PC-3 (cell line): ENCODE measurements around the gene SAFB2. TPM values are rescaled to one million over a fixed set of nuclear protein-coding genes. Genes with fewer than 3 reads are reported as not detected.

Experiments
- ATAC-seq: fragments of 200-7000 bp; cut with Tn5 transposase; 2 replicates; pipeline ENCODE4 v1.9.1; 2020; ENCODE audit warnings: mild to moderate bottlenecking, moderate library complexity
- BruUV-seq: library from RNA; stranded (reverse); fragments of 400-500 nt; replicated peaks from 2 replicates; lab custom pipeline; 2021; lab: Mats Ljungman, UMichigan
- CTCF ChIA-PET: fragments of 300-600 bp; sonication (Branson Sonifier 250); formaldehyde crosslinking; loops from one replicate; lab custom pipeline; 2022; ENCODE audit warnings: antibody characterized with exemption; lab: Charles Lee
- POLR2A ChIA-PET: fragments of 300-600 bp; sonication (Branson Sonifier 250); formaldehyde crosslinking; loops from one replicate; lab custom pipeline; 2022; ENCODE audit warnings: antibody characterized with exemption; ENCODE audit not compliant: unreplicated experiment; lab: Charles Lee
- DNase-seq: peaks from one replicate; pipeline ENCODE4 v3.0.0-alpha.2; 2015
- H2AFZ ChIP-seq: fragments of 300-600 bp; sonication (generic); 2 replicates; pipeline ENCODE4 v1.6.0; 2016; ENCODE audit warnings: antibody characterized with exemption, low read length
- H3F3A ChIP-seq: fragments of 300-600 bp; sonication (generic); one replicate; pipeline ENCODE4 v1.6.0; 2017; ENCODE audit warnings: antibody characterized with exemption, low read length, control low read depth, mild to moderate bottlenecking; ENCODE audit not compliant: unreplicated experiment
- H3K27ac ChIP-seq: fragments of 300-600 bp; sonication (generic); 2 replicates; pipeline ENCODE4 v1.5.1; 2016; ENCODE audit warnings: mild to moderate bottlenecking, low read length
- H3K27me3 ChIP-seq: fragments of 300-600 bp; sonication (generic); 2 replicates; pipeline ENCODE4 v1.6.1; 2016; ENCODE audit warnings: low read length, mixed read lengths
- H3K36me3 ChIP-seq: fragments of 300-600 bp; sonication (generic); 2 replicates; pipeline ENCODE4 v1.6.1; 2016; ENCODE audit warnings: low read depth, mixed run types, low read length, mixed read lengths
- H3K4me1 ChIP-seq: fragments of 300-600 bp; sonication (generic); 2 replicates; pipeline ENCODE4 v1.5.1; 2016; ENCODE audit warnings: low read length; ENCODE audit not compliant: insufficient read depth
- H3K4me2 ChIP-seq: fragments of 300-600 bp; sonication (generic); 2 replicates; pipeline ENCODE4 v1.6.0; 2016; ENCODE audit warnings: low read length
- H3K4me3 ChIP-seq: fragments of 300-600 bp; sonication (generic); 2 replicates; pipeline ENCODE4 v1.5.1; 2016; ENCODE audit warnings: mild to moderate bottlenecking, low read length, mixed read lengths
- H3K79me2 ChIP-seq: fragments of 300-600 bp; sonication (generic); 2 replicates; pipeline ENCODE4 v1.6.1; 2017; ENCODE audit warnings: low read length, mixed read lengths
- H3K9ac ChIP-seq: fragments of 300-600 bp; sonication (generic); 2 replicates; pipeline ENCODE4 v1.6.0; 2016; ENCODE audit warnings: mild to moderate bottlenecking, low read length
- H3K9me2 ChIP-seq: fragments of 300-600 bp; sonication (generic); replicated peaks from 2 replicates; pipeline ENCODE4 v1.6.1; 2016; ENCODE audit warnings: mixed run types, low read length, mixed read lengths
- H3K9me3 ChIP-seq: fragments of 300-600 bp; sonication (generic); 2 replicates; pipeline ENCODE4 v1.6.1; 2016; ENCODE audit warnings: low read length, mixed read lengths
- H4K20me1 ChIP-seq: fragments of 300-600 bp; sonication (generic); 2 replicates; pipeline ENCODE4 v1.6.1; 2016; ENCODE audit warnings: low read length, mixed read lengths
- CTCF ChIP-seq: fragments of 300-600 bp; sonication (generic); conservative IDR thresholded peaks from 2 replicates; pipeline ENCODE4 v1.5.1; 2017; ENCODE audit warnings: antibody characterized with exemption, low read depth, mild to moderate bottlenecking, low read length
- EZH2 ChIP-seq: fragments of 300-600 bp; sonication (generic); IDR thresholded peaks from one replicate; pipeline ENCODE4 v1.6.1; 2017; ENCODE audit warnings: antibody characterized with exemption, mild to moderate bottlenecking, low read length; ENCODE audit not compliant: unreplicated experiment
- EZH2phosphoT487 ChIP-seq: fragments of 300-600 bp; sonication (generic); IDR thresholded peaks from 2 replicates; pipeline ENCODE4 v1.6.1; 2018; ENCODE audit warnings: mild to moderate bottlenecking, antibody characterized with exemption, low read length, borderline replicate concordance
- intact Hi-C: fragments of 100-400 bp; cut with micrococcal nuclease; formaldehyde crosslinking; loops from 2 replicates; pipeline ENCODE4 v1.9.0; 2023
- total RNA-seq: library from RNA; depleted of rRNA; stranded (reverse); fragments of >200 nt; gene quantifications from 2 replicates; pipeline ENCODE4 v1.2.3, GENCODE V29; 2014; rRNA removed

SAFB2 gene
- total RNA-seq, 1 experiment from 2014 or later = 77.5 TPM

- H3K9me3 ChIP-seq = peaks cover 7% of the 10 kb centered on the region
- intact Hi-C loops = no loop called here
- H3K4me1 ChIP-seq = peaks cover 14% of the 10 kb centered on the region
- no peaks in the 10 kb centered on the region for H4K20me1 ChIP-seq
- H2AFZ ChIP-seq = peak overlapping the region; percentile 77; the same call in 1 of the 2 replicates
- BruUV-seq = no TSS peak
- H3K4me3 ChIP-seq = no peak overlapping the region
- no peaks in the 10 kb centered on the region for H3K9me2 ChIP-seq
- ATAC-seq (no peak), DNase-seq (no peak)
- H3K9ac ChIP-seq = no peak overlapping the region
- H3K79me2 ChIP-seq = no peaks in the 10 kb centered on the region
- H3K27ac ChIP-seq = no peak overlapping the region
- H3K4me2 ChIP-seq = no peak overlapping the region
- H3F3A ChIP-seq = no peaks in the 10 kb centered on the region
- TF ChIP-seq CTCF (no peak), EZH2 (no peak), EZH2phosphoT487 (no peak)
- POLR2A ChIA-PET = no interaction called here
- H3K27me3 ChIP-seq = no peaks in the 10 kb centered on the region
- 0 out of 2 replicates have a peak, but pooled peaks cover 2% of the 10 kb centered on the region for H3K36me3 ChIP-seq
- CTCF ChIA-PET = interaction anchor here (0.6 kb wide), 2 partner anchors 24 to 150 kb away, joined by 9 to 10 read pairs; no protein-coding TSS in a partner anchor
Measured at GRCh38 chr19:5537870-5538269, 84.7 kb downstream of the SAFB2 start.

Other genes starting within 250 kb of the SAFB2 start
- not detected in 2 replicates for gene ZNRF4, start 167.4 kb downstream of the SAFB2 start, total RNA-seq
- gene TINCR, start 54.8 kb downstream of the SAFB2 start, total RNA-seq = 0.58 and 0.69 TPM in 2 replicates
- 94.9 and 164 TPM in 2 replicates for gene SAFB, start 307 bp upstream of the SAFB2 start, total RNA-seq
- 331 and 456 TPM in 2 replicates for gene MICOS13, start 57.7 kb upstream of the SAFB2 start, total RNA-seq
- gene HSD11B1L, start 58.3 kb upstream of the SAFB2 start, total RNA-seq = 8.6 and 10.9 TPM in 2 replicates
- gene RPL36, start 67.5 kb upstream of the SAFB2 start, total RNA-seq = 2,190 and 2,470 TPM in 2 replicates
- gene LONP1, start 97.4 kb upstream of the SAFB2 start, total RNA-seq = 217 and 306 TPM in 2 replicates
- not detected in 2 replicates for gene CATSPERD, start 97.9 kb upstream of the SAFB2 start, total RNA-seq
- 3.5 and 5.6 TPM in 2 replicates for gene PRR22, start 162.0 kb upstream of the SAFB2 start, total RNA-seq
- gene DUS3L, start 168.4 kb upstream of the SAFB2 start, total RNA-seq = 118 and 148 TPM in 2 replicates
- 3.9 and 8.8 TPM in 2 replicates for gene NRTN, start 182.3 kb upstream of the SAFB2 start, total RNA-seq
- gene FUT6, start 216.9 kb upstream of the SAFB2 start, total RNA-seq = 0.69 TPM in 1 of 2 replicates, not detected in the other
- 7.7 and 7.8 TPM in 2 replicates for gene FUT3, start 228.7 kb upstream of the SAFB2 start, total RNA-seq
- gene FUT5, start 247.8 kb upstream of the SAFB2 start, total RNA-seq = 0.35 TPM in 1 of 2 replicates, not detected in the other